Tibial nerve (tissue), 3 donors: Measurements from ENCODE around the gene CERS1.
A peak's percentile ranks its signal among the peaks of the same experiment; 100 is the strongest.

Experiments used
- POLR2A ChIP-seq, 2 donors: fragments of 450-650 bp; IDR thresholded peaks; one replicate each; pipeline ENCODE4 v1.6.1; 2017; ENCODE audit warnings: antibody characterized with exemption in 2 of 2, mild to moderate bottlenecking in 2 of 2, moderate library complexity in 2 of 2
- TF ChIP-seq, protein P1 (sequence below), 5 experiments: fragments of 200-600 bp in 3 of 5; fragments of 450-650 bp in 2 of 5; sonication (generic) in 3 of 5; IDR thresholded peaks; one replicate each; pipeline ENCODE4 v1.5.1; 2016 to 2019; ENCODE audit warnings: antibody characterized with exemption in 5 of 5, mild to moderate bottlenecking in 3 of 5, moderate library complexity in 2 of 5

DNA sequence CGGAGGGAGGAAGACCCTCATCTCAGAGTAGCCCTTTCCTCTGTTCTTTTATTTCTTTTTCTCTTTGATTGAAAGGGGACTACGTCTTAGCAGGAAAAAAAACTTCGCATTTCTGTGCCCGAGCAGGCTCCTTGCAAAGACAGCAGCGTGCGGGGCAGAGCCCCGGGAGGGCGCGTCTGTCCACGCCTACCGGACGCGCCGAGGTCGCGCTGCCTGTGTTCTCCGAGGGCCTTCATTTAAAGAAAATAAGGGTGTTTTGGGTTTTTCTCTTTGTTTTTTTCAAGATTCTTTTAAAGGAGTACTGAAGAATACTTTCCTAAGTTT lies 29.2 kb downstream of the CERS1 start:
- TF ChIP-seq, protein P1, sequence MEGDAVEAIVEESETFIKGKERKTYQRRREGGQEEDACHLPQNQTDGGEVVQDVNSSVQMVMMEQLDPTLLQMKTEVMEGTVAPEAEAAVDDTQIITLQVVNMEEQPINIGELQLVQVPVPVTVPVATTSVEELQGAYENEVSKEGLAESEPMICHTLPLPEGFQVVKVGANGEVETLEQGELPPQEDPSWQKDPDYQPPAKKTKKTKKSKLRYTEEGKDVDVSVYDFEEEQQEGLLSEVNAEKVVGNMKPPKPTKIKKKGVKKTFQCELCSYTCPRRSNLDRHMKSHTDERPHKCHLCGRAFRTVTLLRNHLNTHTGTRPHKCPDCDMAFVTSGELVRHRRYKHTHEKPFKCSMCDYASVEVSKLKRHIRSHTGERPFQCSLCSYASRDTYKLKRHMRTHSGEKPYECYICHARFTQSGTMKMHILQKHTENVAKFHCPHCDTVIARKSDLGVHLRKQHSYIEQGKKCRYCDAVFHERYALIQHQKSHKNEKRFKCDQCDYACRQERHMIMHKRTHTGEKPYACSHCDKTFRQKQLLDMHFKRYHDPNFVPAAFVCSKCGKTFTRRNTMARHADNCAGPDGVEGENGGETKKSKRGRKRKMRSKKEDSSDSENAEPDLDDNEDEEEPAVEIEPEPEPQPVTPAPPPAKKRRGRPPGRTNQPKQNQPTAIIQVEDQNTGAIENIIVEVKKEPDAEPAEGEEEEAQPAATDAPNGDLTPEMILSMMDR (IDR thresholded peaks at IDR 0.05), result peak in 2 of 5 experiments; percentile 13 to 19
- no peak for TF ChIP-seq POLR2A (IDR thresholded peaks at IDR 0.05)
